Vagina (tissue), 2 donors: ENCODE data around the gene SCO2. TPM values are rescaled to one million over a fixed set of nuclear protein-coding genes. Genes with fewer than 3 reads are reported as not detected.

Experiments
- DNase-seq, 2 donors: peaks; one replicate each; pipeline ENCODE4 v3.0.0-alpha.2; 2017; ENCODE audit errors: extremely low spot score in 2 of 2
- H3K27ac ChIP-seq: fragments of 200-600 bp; sonication (generic); one replicate; pipeline ENCODE4 v1.5.1; 2019
- H3K27me3 ChIP-seq: fragments of 200-600 bp; sonication (generic); one replicate; pipeline ENCODE4 v1.5.1; 2019
- H3K36me3 ChIP-seq, 2 donors: fragments of 200-600 bp; sonication (generic); one replicate each; pipeline ENCODE4 v1.5.1; 2017 to 2019
- H3K4me1 ChIP-seq: fragments of 200-600 bp; sonication (generic); one replicate; pipeline ENCODE4 v1.5.1; 2019
- H3K4me3 ChIP-seq, 2 donors: fragments of 200-600 bp; sonication (generic); 1 replicate in 1 of 2; 2 replicates in 1 of 2; pipeline ENCODE4 v1.5.1; 2016 to 2019
- H3K9me3 ChIP-seq: fragments of 200-600 bp; sonication (generic); one replicate; pipeline ENCODE4 v1.5.1; 2019
- POLR2A ChIP-seq, 2 donors: fragments of 450-650 bp; IDR thresholded peaks; one replicate each; pipeline ENCODE4 v1.6.1; 2017; ENCODE audit warnings: antibody characterized with exemption in 2 of 2, mild to moderate bottlenecking in 2 of 2, moderate library complexity in 2 of 2
- POLR2AphosphoS5 ChIP-seq, 2 donors: sonication (generic); formaldehyde crosslinking; IDR thresholded peaks; one replicate each; pipeline ENCODE4 v1.9.0; 2017; ENCODE audit warnings: antibody characterized with exemption in 2 of 2, mild to moderate bottlenecking in 2 of 2, low read depth in 1 of 2; ENCODE audit not compliant: insufficient read depth in 1 of 2
- intact Hi-C: fragments of 100-400 bp; cut with DNase I; formaldehyde crosslinking; loops from one replicate; pipeline ENCODE4 v1.15.1; 2023
- total RNA-seq: library from RNA; depleted of rRNA; stranded (reverse); fragments of >200 nt; gene quantifications from one replicate; pipeline ENCODE4 v1.2.3, GENCODE V29; 2016
- TF ChIP-seq, protein P1 (sequence below), 3 experiments: fragments of 450-650 bp in 2 of 3; fragments of 200-600 bp in 1 of 3; sonication (generic) in 1 of 3; IDR thresholded peaks; one replicate each; pipeline ENCODE4 v1.5.1; 2017 to 2019; ENCODE audit warnings: antibody characterized with exemption in 3 of 3, mild to moderate bottlenecking in 2 of 3, moderate library complexity in 2 of 3

Gene SCO2
- total RNA-seq, 1 donor from 2014 or later, result 25.0 TPM

DNA sequence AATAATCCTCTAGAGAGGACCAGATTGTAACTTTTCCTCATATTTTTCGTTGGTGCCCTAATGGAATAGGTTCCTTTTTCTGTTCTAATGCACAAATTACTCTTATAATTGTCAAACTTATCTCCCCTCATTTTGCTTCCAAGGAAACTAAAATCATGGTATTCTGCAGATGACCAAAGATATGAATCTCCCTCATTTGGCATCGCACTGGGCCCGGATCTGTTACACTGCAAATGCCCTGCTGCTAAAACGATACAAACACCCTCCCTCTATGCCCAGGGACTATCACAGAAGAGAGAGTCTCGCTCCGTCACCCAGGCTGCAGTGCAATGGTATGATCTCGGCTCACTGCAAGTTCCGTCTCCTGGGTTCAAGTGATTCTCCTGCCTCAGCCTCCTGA lies 27.9 kb upstream of the SCO2 start:
- Histone ChIP-seq H3K4me3 (no peak overlapping the region), H3K36me3 (no peaks in the 10 kb centered on the region), H3K27ac (no peak overlapping the region), H3K27me3 (peaks cover 7% of the 10 kb centered on the region), H3K4me1 (peaks cover 6% of the 10 kb centered on the region), H3K9me3 (no peaks in the 10 kb centered on the region)
- no peak for DNase-seq
- intact Hi-C loops, result no loop called here
- TF ChIP-seq POLR2A (IDR thresholded peaks at IDR 0.05) (no peak), POLR2AphosphoS5 (IDR thresholded peaks at IDR 0.05; ENCODE audit: insufficient read depth in 1 of 2, low read depth in 1 of 2) (no peak)
- TF ChIP-seq, protein P1, sequence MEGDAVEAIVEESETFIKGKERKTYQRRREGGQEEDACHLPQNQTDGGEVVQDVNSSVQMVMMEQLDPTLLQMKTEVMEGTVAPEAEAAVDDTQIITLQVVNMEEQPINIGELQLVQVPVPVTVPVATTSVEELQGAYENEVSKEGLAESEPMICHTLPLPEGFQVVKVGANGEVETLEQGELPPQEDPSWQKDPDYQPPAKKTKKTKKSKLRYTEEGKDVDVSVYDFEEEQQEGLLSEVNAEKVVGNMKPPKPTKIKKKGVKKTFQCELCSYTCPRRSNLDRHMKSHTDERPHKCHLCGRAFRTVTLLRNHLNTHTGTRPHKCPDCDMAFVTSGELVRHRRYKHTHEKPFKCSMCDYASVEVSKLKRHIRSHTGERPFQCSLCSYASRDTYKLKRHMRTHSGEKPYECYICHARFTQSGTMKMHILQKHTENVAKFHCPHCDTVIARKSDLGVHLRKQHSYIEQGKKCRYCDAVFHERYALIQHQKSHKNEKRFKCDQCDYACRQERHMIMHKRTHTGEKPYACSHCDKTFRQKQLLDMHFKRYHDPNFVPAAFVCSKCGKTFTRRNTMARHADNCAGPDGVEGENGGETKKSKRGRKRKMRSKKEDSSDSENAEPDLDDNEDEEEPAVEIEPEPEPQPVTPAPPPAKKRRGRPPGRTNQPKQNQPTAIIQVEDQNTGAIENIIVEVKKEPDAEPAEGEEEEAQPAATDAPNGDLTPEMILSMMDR (IDR thresholded peaks at IDR 0.05), result no peak

DNA sequence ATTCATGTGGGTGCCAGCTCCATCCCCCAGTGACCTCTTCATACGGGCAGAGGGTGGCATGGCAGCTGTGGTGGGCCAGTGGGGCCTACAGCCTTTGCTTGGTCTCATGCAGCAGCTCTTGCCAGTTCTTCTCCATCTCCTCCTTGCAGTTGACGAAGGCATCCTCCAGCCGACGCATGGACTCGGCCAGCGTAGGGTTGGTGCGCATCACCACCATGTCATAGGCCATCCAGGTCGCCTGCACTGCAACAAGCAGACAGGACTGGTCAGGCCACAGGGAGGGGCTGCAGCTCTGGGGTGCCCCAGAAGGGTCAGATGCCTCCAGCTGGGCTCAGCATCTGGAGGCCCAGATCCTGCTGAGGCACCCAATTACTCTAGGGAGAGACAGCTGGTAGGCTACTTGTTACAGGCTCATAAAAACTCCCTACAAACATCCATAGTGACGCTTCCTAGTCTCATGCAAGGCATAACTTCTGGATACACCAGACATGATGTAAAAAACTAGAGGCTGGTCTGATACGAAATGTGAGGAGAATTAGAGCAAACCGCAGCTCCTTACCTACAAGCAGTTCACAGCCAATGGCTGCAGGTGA lies 25.9 kb upstream of the SCO2 start:
- DNase-seq, result no peak
- intact Hi-C loops, result no loop called here
- Histone ChIP-seq H3K4me3 (no peak overlapping the region), H3K4me1 (peaks cover 7% of the 10 kb centered on the region), H3K27me3 (peaks cover 7% of the 10 kb centered on the region), H3K9me3 (no peaks in the 10 kb centered on the region), H3K27ac (no peak overlapping the region), H3K36me3 (no peaks in the 10 kb centered on the region)
- TF ChIP-seq POLR2AphosphoS5 (IDR thresholded peaks at IDR 0.05; ENCODE audit: insufficient read depth in 1 of 2, low read depth in 1 of 2) (no peak), POLR2A (IDR thresholded peaks at IDR 0.05) (no peak)
- TF ChIP-seq, protein P1 (IDR thresholded peaks at IDR 0.05), result no peak

DNA sequence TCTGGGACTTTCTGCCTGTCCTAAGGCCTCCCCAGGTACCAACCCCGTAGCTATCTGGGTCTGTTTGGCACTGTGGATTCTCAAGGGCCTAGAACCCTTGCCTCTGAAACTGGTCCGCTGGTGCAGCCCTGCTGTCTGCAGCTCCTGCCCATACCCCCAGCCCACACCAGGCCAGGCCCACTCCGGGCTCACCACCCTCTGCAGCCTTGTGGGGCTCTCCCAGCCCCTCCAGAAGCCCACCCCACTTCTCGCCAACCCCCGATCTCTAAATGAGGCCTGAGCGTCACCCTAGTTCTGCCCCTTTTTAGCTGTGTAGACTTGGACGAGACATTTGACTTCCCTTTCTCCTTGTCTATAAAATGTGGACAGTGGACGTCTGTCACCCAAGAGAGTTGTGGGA lies 25.0 kb upstream of the SCO2 start:
- no peaks in the 10 kb centered on the region for H3K9me3 ChIP-seq
- no peak for DNase-seq
- intact Hi-C loops, result no loop called here
- no peaks in the 10 kb centered on the region for H3K36me3 ChIP-seq
- peaks cover 7% of the 10 kb centered on the region for H3K27me3 ChIP-seq
- H3K27ac ChIP-seq, result no peak overlapping the region
- H3K4me1 ChIP-seq, result peaks cover 7% of the 10 kb centered on the region
- no peak overlapping the region for H3K4me3 ChIP-seq
- no peak for TF ChIP-seq POLR2AphosphoS5 (IDR thresholded peaks at IDR 0.05; ENCODE audit: insufficient read depth in 1 of 2, low read depth in 1 of 2)
- no peak for TF ChIP-seq POLR2A (IDR thresholded peaks at IDR 0.05)
- TF ChIP-seq, protein P1 (IDR thresholded peaks at IDR 0.05), result no peak

DNA sequence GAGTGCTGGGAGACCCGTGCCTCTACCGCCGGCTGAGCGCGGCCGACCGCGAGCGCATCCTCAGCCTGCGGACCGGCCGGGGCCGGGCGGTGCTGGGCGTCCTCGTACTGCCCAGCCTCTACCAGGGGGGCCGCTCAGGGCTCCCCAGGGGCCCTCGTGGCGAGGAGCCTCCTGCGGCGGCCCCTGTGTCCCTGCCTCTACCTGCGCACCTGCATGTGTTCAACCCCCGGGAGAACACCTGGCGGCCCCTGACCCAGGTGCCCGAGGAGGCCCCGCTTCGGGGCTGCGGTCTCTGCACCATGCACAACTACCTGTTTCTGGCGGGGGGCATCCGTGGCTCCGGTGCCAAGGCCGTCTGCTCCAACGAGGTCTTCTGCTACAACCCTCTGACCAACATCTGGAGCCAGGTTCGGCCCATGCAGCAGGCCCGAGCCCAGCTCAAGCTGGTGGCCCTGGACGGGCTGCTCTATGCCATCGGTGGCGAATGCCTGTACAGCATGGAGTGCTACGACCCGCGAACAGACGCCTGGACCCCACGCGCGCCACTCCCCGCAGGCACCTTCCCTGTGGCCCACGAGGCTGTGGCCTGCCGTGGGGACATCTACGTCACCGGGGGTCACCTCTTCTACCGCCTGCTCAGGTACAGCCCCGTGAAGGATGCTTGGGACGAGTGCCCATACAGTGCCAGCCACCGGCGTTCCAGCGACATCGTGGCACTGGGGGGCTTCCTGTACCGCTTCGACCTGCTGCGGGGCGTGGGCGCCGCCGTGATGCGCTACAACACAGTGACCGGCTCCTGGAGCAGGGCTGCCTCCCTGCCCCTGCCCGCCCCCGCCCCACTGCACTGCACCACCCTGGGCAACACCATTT lies 23.8 kb upstream of the SCO2 start:
- DNase-seq, result no peak
- intact Hi-C loops, result no loop called here
- H3K4me3 ChIP-seq, result peak overlapping the region; percentile 22 to 25
- no peak for TF ChIP-seq POLR2A (IDR thresholded peaks at IDR 0.05)
- TF ChIP-seq, protein P1 (IDR thresholded peaks at IDR 0.05), result no peak
- no peak for TF ChIP-seq POLR2AphosphoS5 (IDR thresholded peaks at IDR 0.05; ENCODE audit: insufficient read depth in 1 of 2, low read depth in 1 of 2)
- H3K9me3 ChIP-seq, result no peaks in the 10 kb centered on the region
- peaks cover 17% of the 10 kb centered on the region for H3K4me1 ChIP-seq
- H3K27me3 ChIP-seq, result peaks cover 7% of the 10 kb centered on the region
- no peak overlapping the region for H3K27ac ChIP-seq
- H3K36me3 ChIP-seq, result no peaks in the 10 kb centered on the region
